NCI-H446 treated with DMSO at 0.1 percent for 48 hours (cell line): Measurements from ENCODE around the gene SUN2.

Experiments used
- DNase-seq: peaks from one replicate; lab custom pipeline; 2025; lab: John Stamatoyannopoulos, UW

SUN2 gene

GRCh38 chr22:38696606-38697424, 59.0 kb downstream of the SUN2 start:
- DNase-seq, result no peak

GRCh38 chr22:38694940-38695339, 60.9 kb downstream of the SUN2 start:
- no peak for DNase-seq

GRCh38 chr22:38694049-38694448, 61.7 kb downstream of the SUN2 start:
- no peak for DNase-seq

GRCh38 chr22:38689651-38690050, 66.1 kb downstream of the SUN2 start:
- no peak for DNase-seq

- no peak for DNase-seq
Observed at GRCh38 chr22:38685761-38686160, 70.0 kb downstream of the SUN2 start.

GRCh38 chr22:38684895-38685294, 70.9 kb downstream of the SUN2 start:
- no peak for DNase-seq
